Cortex of kidney (tissue), 1 donor: ENCODE measurements around the gene MMS19.
A peak's percentile ranks its signal among the peaks of the same experiment; 100 is the strongest.
"Not testable (repeated sequence)": the region's sequence is repeated elsewhere in the genome, so short reads cannot be mapped to it uniquely, and the experiment has no call there.

Source experiments
- DNase-seq: peaks from one replicate; lab custom pipeline; 2025; lab: John Stamatoyannopoulos, UW

MMS19 gene

GRCh38 chr10:97426776-97427570 is 71.2 kb downstream of the MMS19 start:
- DNase-seq, result no peak

- peak; percentile 76 for DNase-seq
Observed at GRCh38 chr10:97425964-97426775, 72.1 kb downstream of the MMS19 start, which contains the start of gene PGAM1. PGAM1 (plus strand) TSS chr10:97426191; CDS start chr10:97426308, 117 bp downstream.

- DNase-seq, result not testable (repeated sequence)
Observed at GRCh38 chr10:97423757-97424098, 74.5 kb downstream of the MMS19 start.

- DNase-seq, result no peak
Observed at GRCh38 chr10:97416565-97416964, 81.7 kb downstream of the MMS19 start.

GRCh38 chr10:97412891-97413304 is 85.3 kb downstream of the MMS19 start:
- no peak for DNase-seq

GRCh38 chr10:97411406-97411805 is 86.8 kb downstream of the MMS19 start:
- DNase-seq, result no peak

GRCh38 chr10:97408496-97408992 is 89.7 kb downstream of the MMS19 start:
- DNase-seq, result no peak
